Measurements from ENCODE around the gene NXN.
"Not testable (repeated sequence)": the region's sequence is repeated elsewhere in the genome, so short reads cannot be mapped to it uniquely, and the experiment has no call there.

NXN gene

GRCh38 chr17:781805-782731 is 197.5 kb downstream of the NXN start, which contains the start of the genes GLOD4 and MRM3:
TSS of gene GLOD4 (minus strand) at chr17:782280. CDS start at chr17:782255, 25 bp downstream.
TSS of gene MRM3 (plus strand) at chr17:782353. CDS start at chr17:782379, 26 bp downstream.
- peak; percentile 86 to 93 (median 91) for DNase-seq (ENCODE audit: low read depth in 2 of 3, low spot score in 1 of 3)

GRCh38 chr17:778096-778495 is 201.5 kb downstream of the NXN start:
- DNase-seq (ENCODE audit: low read depth in 2 of 3, low spot score in 1 of 3), result no peak

- DNase-seq (ENCODE audit: low read depth in 2 of 3, low spot score in 1 of 3), result no peak
These were observed 205.3 kb downstream of the NXN start for GRCh38 chr17:774313-774584.

- no peak for DNase-seq (ENCODE audit: low read depth in 2 of 3, low spot score in 1 of 3)
These were observed 205.9 kb downstream of the NXN start for GRCh38 chr17:773467-774312.

- no peak for DNase-seq (ENCODE audit: low read depth in 2 of 3, low spot score in 1 of 3)
These were observed 206.6 kb downstream of the NXN start for GRCh38 chr17:773016-773415.

GRCh38 chr17:767076-767475 is 212.5 kb downstream of the NXN start:
- no peak for DNase-seq (ENCODE audit: low read depth in 2 of 3, low spot score in 1 of 3)

- no peak for DNase-seq (ENCODE audit: low read depth in 2 of 3, low spot score in 1 of 3)
These were observed 219.2 kb downstream of the NXN start for GRCh38 chr17:760371-760770.

- no peak for DNase-seq (ENCODE audit: low read depth in 2 of 3, low spot score in 1 of 3)
These were observed 219.6 kb downstream of the NXN start for GRCh38 chr17:759964-760363.

GRCh38 chr17:756010-756567 is 223.5 kb downstream of the NXN start:
- not testable (repeated sequence) for DNase-seq (ENCODE audit: low read depth in 2 of 3, low spot score in 1 of 3)

- not testable (repeated sequence) for DNase-seq (ENCODE audit: low read depth in 2 of 3, low spot score in 1 of 3)
These were observed 224.1 kb downstream of the NXN start for GRCh38 chr17:755319-755961.

GRCh38 chr17:753418-753817 is 226.2 kb downstream of the NXN start:
- DNase-seq (ENCODE audit: low read depth in 2 of 3, low spot score in 1 of 3), result no peak

- peak in 1 of 3 donors; percentile 7 for DNase-seq (ENCODE audit: low read depth in 2 of 3, low spot score in 1 of 3)
These were observed 226.9 kb downstream of the NXN start for GRCh38 chr17:752620-753219.

GRCh38 chr17:752002-752619 is 227.5 kb downstream of the NXN start, which contains the start of gene GEMIN4:
TSS of gene GEMIN4 (minus strand) at chr17:752264. CDS start at chr17:752142, 122 bp downstream.
- peak; percentile 95 to 99 (median 97) for DNase-seq (ENCODE audit: low read depth in 2 of 3, low spot score in 1 of 3)

- DNase-seq (ENCODE audit: low read depth in 2 of 3, low spot score in 1 of 3), result peak in 2 of 3 donors; percentile 34 to 46
These were observed 228.1 kb downstream of the NXN start for GRCh38 chr17:751269-752001.

- DNase-seq (ENCODE audit: low read depth in 2 of 3, low spot score in 1 of 3), result no peak
These were observed 229.0 kb downstream of the NXN start for GRCh38 chr17:750431-751037.

GRCh38 chr17:749359-749758 is 230.2 kb downstream of the NXN start:
- DNase-seq (ENCODE audit: low read depth in 2 of 3, low spot score in 1 of 3), result not testable (repeated sequence)

Data from stimulated activated CD4-positive, alpha-beta T cell treated with anti-CD3 and anti-CD28 coated beads, Interleukin-12 subunit alpha, Interleukin-12 subunit beta, amount 100 ng/mL, for 48 hours (primary cell).